ENCODE data around the gene CFAP221.

The CFAP221 gene

DNA sequence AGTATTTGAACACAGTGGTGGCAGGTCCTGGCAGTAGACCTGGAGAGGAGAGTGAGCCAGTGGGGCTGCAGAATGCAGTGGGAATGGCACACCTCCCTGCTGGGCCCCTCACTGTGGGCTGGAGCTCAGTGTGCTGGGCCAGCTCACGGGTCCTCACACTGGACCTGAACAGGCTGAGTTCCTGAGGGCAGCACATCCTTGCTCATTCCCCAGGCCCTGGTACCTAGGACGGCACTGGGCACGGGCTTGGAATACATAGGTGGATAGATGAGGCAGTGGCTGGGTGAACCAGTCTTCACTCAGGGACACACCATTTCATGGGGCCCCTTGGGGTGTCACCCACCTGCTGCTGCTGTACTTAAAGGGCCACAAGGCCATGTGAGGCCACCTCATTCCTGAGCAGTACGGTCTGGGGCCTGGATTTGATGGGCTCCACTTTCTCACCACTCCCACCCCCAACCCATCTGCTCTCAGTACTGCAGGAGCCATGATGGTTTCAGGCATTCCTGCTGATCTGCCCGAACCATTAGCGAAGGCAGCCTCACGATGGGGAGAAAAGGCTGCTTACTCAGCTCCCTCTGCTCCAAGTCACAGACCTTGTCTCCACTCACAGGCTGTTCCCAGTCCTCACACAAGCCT, 138.9 kb downstream of the CFAP221 start:
- DNase-seq, result no peak

GRCh38 chr2:119683713-119684443, 139.6 kb downstream of the CFAP221 start:
- no peak for DNase-seq

GRCh38 chr2:119684518-119684917, 140.3 kb downstream of the CFAP221 start:
- no peak for DNase-seq

- DNase-seq, result no peak
These were observed 144.4 kb downstream of the CFAP221 start for GRCh38 chr2:119688616-119689015.

DNA sequence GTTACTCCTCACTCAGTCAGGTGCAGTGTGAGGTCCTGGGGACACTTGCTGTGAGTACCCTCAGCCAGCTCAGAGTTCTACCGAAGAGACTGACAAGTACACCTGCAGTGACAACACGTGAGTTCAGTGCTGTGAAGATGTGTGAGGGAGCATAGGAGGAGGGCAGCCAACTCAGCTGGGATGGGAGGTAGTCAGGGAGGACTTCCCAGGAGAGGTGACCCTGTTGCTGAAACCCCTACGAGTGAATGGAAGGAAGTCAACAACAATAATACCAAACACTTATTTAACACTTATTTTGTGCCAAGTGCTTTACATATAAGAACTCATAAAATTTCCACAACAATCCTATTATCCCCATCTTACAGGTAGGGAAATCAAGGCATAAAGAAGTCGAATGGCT, 145.0 kb downstream of the CFAP221 start:
- DNase-seq, result no peak

GRCh38 chr2:119691189-119691588, 146.9 kb downstream of the CFAP221 start:
- no peak for DNase-seq

GRCh38 chr2:119691651-119692245, 147.5 kb downstream of the CFAP221 start:
- DNase-seq, result no peak

- no peak for DNase-seq
These were observed 148.1 kb downstream of the CFAP221 start for GRCh38 chr2:119692310-119692709.

DNA sequence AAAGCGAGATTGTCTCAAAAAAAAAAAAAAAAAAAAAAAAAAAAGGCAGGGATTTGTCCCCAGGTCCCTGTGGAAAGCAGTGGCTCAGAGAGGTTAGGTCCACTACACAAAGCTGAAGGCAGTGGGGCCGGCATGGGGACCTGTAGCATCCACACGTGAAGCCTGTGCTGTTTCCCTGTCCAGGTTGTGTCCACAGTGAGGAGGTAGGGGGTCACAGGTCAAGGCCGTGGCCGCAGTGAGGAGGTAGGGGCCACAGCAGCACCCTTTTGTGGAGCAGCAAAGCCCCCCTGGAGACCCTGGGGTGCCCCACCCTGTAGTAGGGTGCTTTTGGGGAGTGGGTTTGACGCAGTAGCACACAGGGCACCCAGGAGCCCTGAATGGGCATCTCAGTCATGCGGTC, 148.7 kb downstream of the CFAP221 start:
- no peak for DNase-seq

DNA sequence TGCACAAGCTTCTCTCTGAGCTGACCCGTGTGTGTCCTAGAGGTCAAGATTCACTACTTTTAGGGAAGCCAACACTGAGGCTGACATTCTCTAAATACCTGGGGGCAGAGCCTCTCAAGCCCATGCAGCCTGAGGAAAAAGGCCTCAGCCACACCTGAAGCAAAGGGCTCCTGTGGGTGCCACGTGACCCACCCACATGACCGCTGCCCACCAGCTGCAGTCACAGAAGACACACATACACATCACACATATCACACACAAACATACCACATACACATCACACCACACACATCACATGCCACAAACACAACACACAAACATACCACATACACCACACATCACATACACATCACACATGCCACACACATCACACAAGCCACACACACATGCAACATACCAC, 149.3 kb downstream of the CFAP221 start:
- DNase-seq, result no peak

DNA sequence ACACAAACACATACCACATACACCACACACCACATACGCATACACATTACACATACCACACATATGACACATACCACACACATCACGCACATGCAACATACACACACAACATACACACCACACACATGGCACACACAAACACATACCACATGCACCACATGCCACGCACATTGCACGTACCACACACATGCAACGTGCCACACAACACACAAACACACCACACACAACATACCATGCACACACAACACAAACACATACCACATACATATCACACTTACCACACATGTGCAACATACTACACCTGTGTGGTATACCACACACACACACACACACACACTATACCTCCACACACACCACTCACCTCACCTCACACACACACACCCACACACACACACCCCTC, 149.7 kb downstream of the CFAP221 start:
- no peak for DNase-seq

- DNase-seq, result no peak
These were observed 150.2 kb downstream of the CFAP221 start for GRCh38 chr2:119694470-119694844.

DNA sequence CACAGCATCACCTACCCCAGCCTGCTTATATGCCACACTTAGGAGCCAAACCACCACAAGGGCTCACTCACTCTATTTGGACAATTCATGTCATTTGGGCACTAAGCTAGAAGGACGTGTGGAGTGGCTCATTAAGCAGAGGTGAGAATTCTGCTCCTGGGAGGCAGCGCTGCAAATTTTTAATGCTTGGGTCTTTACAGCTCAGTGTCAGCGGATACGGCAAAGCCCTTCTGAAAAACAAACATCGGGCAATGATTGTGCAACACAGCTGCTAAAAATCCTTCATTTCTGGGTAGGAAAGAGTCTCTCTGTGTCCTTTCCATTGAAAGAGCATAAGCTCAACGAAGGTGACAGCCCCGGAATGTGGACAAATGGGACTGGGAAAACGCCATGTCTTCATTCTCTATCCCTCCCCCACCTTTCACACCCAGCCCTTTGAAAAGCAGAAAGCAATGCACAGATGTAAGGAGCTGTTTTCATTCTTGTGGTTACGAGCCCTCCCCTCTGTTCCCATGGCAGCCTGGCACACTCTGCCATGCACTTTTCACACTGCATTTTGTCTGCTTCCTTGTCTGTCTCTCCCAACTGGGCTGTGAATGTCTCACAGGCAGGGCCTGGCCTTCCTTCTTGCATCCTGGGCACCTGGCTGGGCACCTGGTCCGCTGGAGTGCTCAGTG, 150.7 kb downstream of the CFAP221 start:
- peak; percentile 88 for DNase-seq

- DNase-seq, result no peak
These were observed 151.8 kb downstream of the CFAP221 start for GRCh38 chr2:119696005-119696404.

DNA sequence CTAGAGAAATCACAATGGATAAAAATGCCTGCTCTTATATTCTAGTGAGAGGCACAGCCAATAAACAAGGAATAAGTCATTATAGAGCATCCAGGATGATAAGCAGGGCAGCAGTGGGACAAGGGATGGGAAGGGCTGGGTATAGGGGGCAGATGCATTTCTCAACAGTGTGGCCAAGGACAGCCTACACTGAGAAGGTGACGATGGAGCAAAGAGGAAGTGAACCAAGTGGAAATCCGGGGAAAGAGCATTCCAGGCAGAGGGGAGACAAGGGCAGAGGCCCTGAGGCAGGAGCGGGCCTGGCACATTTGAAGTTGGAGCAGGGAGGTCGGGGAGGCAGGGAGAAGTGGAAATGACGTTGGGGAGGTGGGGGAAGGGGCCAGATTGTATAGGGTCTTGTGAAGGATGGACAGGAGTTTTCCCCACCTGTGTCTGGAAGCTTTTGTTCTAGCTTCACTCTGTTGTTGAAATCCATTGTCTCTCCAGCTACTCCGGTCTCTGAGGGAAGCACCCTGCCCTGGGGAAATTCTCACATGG, 152.3 kb downstream of the CFAP221 start:
- peak; percentile 76 for DNase-seq

DNA sequence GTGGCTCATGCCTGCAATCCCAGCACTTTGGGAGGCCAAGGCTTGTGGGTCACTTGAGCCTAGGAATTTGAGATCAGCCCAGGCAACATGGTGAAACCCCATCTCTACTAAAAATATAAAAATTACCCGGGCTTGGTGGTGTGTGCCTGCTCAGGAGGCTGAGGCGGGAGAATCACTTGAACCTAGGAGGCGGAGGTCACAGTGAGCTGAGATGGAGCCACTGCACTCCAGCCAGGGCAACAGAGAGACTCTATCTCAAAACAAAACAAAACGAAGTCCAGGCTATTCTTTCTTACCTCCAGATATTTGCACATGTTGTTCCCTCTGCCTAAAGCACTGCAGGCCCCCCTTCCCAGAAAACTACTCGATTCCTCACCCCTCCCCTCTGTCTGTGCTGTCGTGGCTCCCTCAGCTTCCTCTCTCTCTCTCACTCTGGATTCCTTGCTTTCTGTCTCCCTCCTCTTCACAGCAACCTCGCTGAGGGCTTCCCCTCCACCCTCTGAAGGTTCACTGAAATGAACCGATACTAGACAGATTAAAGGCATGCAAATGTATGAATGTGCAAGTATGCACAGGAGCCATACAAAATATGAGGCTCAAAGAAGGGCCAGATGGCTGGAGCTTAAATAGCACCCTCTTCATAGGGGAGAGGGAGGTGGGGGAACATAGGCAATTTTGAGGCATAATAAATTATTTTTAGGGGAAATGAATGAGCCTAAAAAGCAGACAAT, 153.2 kb downstream of the CFAP221 start:
- DNase-seq, result no peak

DNA sequence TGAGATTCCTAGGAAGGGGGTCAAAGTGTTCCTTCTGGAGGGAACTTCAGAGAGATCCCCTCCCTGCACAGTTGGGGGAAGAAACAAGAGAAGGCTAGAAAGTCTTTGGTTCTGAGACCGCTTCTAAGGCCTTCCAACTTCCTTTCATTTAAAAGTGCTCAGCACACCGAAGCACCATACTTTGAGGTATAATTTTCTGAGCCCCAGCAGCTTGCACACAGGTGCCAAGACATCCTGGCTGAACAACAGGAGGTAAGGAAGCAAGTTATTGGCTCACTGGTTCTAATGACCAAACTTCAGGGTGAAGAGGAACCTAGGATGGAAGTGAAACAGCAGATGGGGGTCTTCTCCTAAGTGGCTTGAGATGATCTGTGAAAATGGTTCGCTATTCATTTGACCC, 154.0 kb downstream of the CFAP221 start:
- no peak for DNase-seq

- DNase-seq, result no peak
These were observed 154.9 kb downstream of the CFAP221 start for GRCh38 chr2:119699016-119699606.

GRCh38 chr2:119700866-119701265, 156.6 kb downstream of the CFAP221 start:
- peak; percentile 88 for DNase-seq

DNA sequence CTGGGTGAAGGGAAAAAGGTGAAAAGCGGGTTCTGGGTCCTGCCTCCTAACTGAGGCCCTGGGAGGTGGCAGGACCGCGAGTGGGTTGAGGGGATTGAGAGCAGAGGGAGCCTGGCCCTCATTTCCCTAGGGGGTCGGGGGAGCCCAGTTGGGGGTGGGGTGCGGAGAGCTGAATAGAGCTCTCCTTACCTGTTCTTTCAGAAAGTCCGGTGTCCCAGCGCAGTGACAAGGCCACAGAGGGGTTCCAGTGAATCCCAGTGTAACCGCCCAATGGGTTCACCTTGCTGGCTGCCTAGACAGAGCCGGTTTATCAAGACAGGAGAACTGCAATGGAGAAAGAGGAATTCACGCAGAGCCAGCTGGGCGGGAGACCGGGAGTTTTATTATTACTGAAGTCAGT, 157.1 kb downstream of the CFAP221 start:
- no peak for DNase-seq

DNA sequence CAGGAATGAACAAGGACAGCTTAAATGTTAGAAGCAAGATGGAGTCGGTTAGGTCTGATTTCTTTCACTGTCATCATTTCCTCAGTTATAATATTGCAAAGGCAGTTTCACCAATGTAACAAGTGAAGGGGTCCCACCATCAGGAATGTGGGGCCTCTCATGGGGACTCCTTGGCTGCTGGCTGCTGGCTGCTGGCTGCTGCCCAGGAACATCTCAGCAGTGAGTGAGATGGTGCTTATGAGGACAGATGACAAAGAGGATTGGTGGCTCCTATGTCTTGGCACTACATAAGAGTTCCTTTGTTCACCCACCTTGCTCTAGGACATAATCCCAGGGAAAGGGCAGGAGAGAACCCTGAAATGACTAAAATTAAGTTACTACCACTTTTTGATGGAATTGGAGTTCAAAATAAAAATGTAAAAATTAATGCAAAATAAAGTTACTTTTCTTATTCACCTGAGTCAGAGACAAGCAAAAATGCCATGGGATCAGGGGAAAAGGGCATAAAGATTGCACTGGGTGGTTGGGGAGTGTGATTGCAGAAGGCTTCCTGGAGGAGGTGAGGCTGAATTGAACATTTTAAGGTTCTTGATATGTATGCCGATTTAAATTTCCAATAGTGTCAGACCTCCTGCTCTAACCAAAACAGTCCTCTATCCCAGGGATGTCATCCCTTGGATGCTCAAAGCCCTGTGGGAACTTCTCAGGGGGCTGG, 158.1 kb downstream of the CFAP221 start:
- DNase-seq, result no peak

DNA sequence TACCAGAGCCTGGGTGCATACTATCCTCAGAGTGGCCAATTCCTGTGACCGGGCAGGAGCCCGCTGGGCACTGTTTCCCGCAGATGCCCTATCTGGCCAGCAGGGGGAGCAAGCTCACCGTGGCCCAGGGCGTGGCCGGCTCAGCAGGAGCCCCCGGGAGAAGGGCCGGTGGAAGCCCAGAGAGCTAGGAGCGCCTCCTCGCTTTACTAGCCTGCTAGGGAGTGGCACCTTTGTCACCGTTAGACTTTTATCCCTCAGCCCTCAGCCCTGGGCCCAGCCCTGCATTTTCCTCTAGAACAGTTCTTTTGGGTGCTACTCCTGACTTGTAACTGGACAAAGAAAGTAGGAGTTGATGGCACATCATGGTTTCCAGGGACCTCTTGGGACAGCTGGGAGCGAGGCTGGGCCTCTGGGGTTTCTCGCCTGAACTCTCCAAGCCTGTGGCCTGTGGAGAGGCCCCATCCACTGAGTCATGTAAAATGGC, 158.7 kb downstream of the CFAP221 start:
- DNase-seq, result peak; percentile 90

All from islet precursor cell (in vitro differentiated cells).